K562 (cell line): ENCODE measurements around the gene EFNA5.

Source experiments
- BACH1 ChIP-seq: fragments of 200-800 bp; sonication (Bioruptor generic); IDR thresholded peaks from 2 replicates; pipeline ENCODE4 v1.6.1; 2016; ENCODE audit warnings: missing genetic modification characterization, missing compliant biosample characterization
- EGR1 ChIP-seq: fragments of 450-650 bp; conservative IDR thresholded peaks from 2 replicates; pipeline ENCODE4 v1.6.1; 2017; ENCODE audit warnings: mild to moderate bottlenecking
- FOXP1 ChIP-seq: sonication (generic); formaldehyde crosslinking; IDR thresholded peaks from 2 replicates; pipeline ENCODE4 v1.8.0; 2022; ENCODE audit warnings: mild to moderate bottlenecking, missing genetic modification reagents
- MEF2A ChIP-seq: IDR thresholded peaks from 2 replicates; pipeline ENCODE4 v1.6.1; 2011; ENCODE audit warnings: low read depth, mild to moderate bottlenecking, low read length, moderate library complexity; ENCODE audit not compliant: control insufficient read depth
- MTA2 ChIP-seq: fragments of 450-650 bp; IDR thresholded peaks from 2 replicates; pipeline ENCODE4 v1.6.1; 2016; ENCODE audit warnings: low read depth
- NR3C1 ChIP-seq: sonication (generic); formaldehyde crosslinking; IDR thresholded peaks from 2 replicates; pipeline ENCODE4 v1.8.1; 2022; ENCODE audit warnings: missing genetic modification reagents
- SMC3 ChIP-seq: conservative IDR thresholded peaks from 2 replicates; pipeline ENCODE4 v1.6.1; 2011; ENCODE audit warnings: low read depth, low read length, improper control_type of control experiment; ENCODE audit not compliant: insufficient read depth
- SNRNP70 ChIP-seq: fragments of 200-400 bp; formaldehyde crosslinking; optimal IDR thresholded peaks from 2 replicates; pipeline ENCODE3; 2017; ENCODE audit warnings: low read depth, low read length
- TRIM24 ChIP-seq, 2 experiments: fragments of 450-650 bp; IDR thresholded peaks; 2 replicates each; pipeline ENCODE4 v1.6.1; 2016
- ZC3H11A ChIP-seq: IDR thresholded peaks from 2 replicates; pipeline ENCODE4 v1.6.1; 2012; ENCODE audit warnings: low read depth, low read length, improper control_type of control experiment
- ZNF184 ChIP-seq: sonication (generic); formaldehyde crosslinking; IDR thresholded peaks from 2 replicates; pipeline ENCODE4 v1.5.0; 2020; ENCODE audit warnings: missing genetic modification reagents
- TF ChIP-seq, protein P1 (sequence below): fragments of 450-650 bp; IDR thresholded peaks from 2 replicates; pipeline ENCODE4 v1.7.0; 2016; ENCODE audit warnings: borderline replicate concordance
- TF ChIP-seq, protein P2 (sequence below), 3 experiments: IDR thresholded peaks in 2 of 3; conservative IDR thresholded peaks in 1 of 3; 2 replicates each; pipeline ENCODE4 v1.5.1; 2011 to 2012; ENCODE audit warnings: low read length in 3 of 3, mild to moderate bottlenecking in 3 of 3, control low read depth in 2 of 3, improper control_type of control experiment in 1 of 3, inconsistent platforms in 1 of 3, low read depth in 1 of 3, mixed read lengths in 1 of 3, moderate library complexity in 1 of 3; ENCODE audit not compliant: insufficient read depth in 2 of 3

DNA sequence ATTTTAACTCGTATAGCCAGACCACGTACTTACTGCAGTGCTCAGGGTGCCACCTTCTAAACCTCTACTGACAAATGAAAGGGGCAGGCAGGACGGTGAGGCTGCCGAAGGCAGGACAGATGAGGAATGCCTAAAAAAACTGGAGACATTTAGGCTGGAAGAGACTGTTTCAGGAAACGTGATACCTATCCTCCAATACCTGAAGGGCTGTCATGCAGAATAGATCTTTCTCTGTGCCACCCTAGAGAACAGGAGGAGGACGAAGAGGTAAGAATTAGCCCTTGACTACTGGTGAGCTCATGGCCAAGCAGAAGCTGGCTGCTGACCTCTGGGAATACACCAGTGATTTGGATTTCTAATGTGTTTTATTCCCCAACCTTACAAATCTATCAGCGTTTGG, 139.4 kb downstream of the EFNA5 start:
- no peak for TF ChIP-seq BACH1 (tag)
- TF ChIP-seq, protein P1, sequence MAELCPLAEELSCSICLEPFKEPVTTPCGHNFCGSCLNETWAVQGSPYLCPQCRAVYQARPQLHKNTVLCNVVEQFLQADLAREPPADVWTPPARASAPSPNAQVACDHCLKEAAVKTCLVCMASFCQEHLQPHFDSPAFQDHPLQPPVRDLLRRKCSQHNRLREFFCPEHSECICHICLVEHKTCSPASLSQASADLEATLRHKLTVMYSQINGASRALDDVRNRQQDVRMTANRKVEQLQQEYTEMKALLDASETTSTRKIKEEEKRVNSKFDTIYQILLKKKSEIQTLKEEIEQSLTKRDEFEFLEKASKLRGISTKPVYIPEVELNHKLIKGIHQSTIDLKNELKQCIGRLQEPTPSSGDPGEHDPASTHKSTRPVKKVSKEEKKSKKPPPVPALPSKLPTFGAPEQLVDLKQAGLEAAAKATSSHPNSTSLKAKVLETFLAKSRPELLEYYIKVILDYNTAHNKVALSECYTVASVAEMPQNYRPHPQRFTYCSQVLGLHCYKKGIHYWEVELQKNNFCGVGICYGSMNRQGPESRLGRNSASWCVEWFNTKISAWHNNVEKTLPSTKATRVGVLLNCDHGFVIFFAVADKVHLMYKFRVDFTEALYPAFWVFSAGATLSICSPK = no peak
- TF ChIP-seq ZC3H11A = no peak
- TF ChIP-seq MTA2 = no peak
- no peak for TF ChIP-seq FOXP1 (CRISPR knock-in tag)
- TF ChIP-seq, protein P2, sequence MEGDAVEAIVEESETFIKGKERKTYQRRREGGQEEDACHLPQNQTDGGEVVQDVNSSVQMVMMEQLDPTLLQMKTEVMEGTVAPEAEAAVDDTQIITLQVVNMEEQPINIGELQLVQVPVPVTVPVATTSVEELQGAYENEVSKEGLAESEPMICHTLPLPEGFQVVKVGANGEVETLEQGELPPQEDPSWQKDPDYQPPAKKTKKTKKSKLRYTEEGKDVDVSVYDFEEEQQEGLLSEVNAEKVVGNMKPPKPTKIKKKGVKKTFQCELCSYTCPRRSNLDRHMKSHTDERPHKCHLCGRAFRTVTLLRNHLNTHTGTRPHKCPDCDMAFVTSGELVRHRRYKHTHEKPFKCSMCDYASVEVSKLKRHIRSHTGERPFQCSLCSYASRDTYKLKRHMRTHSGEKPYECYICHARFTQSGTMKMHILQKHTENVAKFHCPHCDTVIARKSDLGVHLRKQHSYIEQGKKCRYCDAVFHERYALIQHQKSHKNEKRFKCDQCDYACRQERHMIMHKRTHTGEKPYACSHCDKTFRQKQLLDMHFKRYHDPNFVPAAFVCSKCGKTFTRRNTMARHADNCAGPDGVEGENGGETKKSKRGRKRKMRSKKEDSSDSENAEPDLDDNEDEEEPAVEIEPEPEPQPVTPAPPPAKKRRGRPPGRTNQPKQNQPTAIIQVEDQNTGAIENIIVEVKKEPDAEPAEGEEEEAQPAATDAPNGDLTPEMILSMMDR (IDR thresholded peaks at IDR 0.05 in 2 of 3, conservative IDR thresholded peaks at IDR 0.05 in 1 of 3; ENCODE audit: insufficient read depth in 2 of 3, low read depth in 1 of 3, low read length in 3 of 3) = no peak
- TF ChIP-seq EGR1 = no peak
- no peak for TF ChIP-seq TRIM24 (IDR thresholded peaks at IDR 0.05)
- no peak for TF ChIP-seq SMC3
- TF ChIP-seq NR3C1 (CRISPR knock-in tag) = no peak
- no peak for TF ChIP-seq MEF2A
- no peak for TF ChIP-seq ZNF184 (CRISPR knock-in tag)
- TF ChIP-seq SNRNP70 = no peak
